ENCODE data around the gene DCXR. TPM values are rescaled to one million over a fixed set of nuclear protein-coding genes. Genes with fewer than 3 reads are reported as not detected.
A peak's percentile ranks its signal among the peaks of the same experiment; 100 is the strongest.

DCXR gene
- total and polyA plus RNA-seq, 2 of the 13 experiments (the other 11 are each of a cell fraction or from before 2014, with no cell fraction given): 287 to 311 TPM

GRCh38 chr17:82021107-82021899 lies 16.2 kb downstream of the DCXR start (continued):
- TF ChIP-seq GTF3A (CRISPR knock-in tag; conservative IDR thresholded peaks at IDR 0.05): 0 out of 2 replicates have a peak, but pooled peaks have one; percentile 44
- TF ChIP-seq REXO4 (CRISPR knock-in tag; IDR thresholded peaks at IDR 0.05; ENCODE audit: borderline replicate concordance): no peak
- peak; percentile 87; the same call in 1 of the 2 replicates for TF ChIP-seq GZF1 (CRISPR knock-in tag; IDR thresholded peaks at IDR 0.05)
- no peak; the same call in 1 of the 2 replicates for TF ChIP-seq ZNF143 (CRISPR knock-in tag; IDR thresholded peaks at IDR 0.05)
- no peak for TF ChIP-seq ZNF570 (CRISPR knock-in tag; IDR thresholded peaks at IDR 0.05; ENCODE audit: borderline replicate concordance)
- 0 out of 2 replicates have a peak, but pooled peaks have one; percentile 36 for TF ChIP-seq ZNF543 (CRISPR knock-in tag; IDR thresholded peaks at IDR 0.05)
- TF ChIP-seq MAF1 (CRISPR knock-in tag; IDR thresholded peaks at IDR 0.05; ENCODE audit: borderline replicate concordance): peak; percentile 74
- TF ChIP-seq ZNF572 (CRISPR knock-in tag; IDR thresholded peaks at IDR 0.05): 0 out of 2 replicates have a peak, but pooled peaks have one; percentile 42
- TF ChIP-seq HNRNPL (IDR thresholded peaks at IDR 0.05; ENCODE audit: low read depth, low read length): peak; percentile 94
- no peak for TF ChIP-seq ZBTB1 (CRISPR knock-in tag; IDR thresholded peaks at IDR 0.05; ENCODE audit: borderline replicate concordance)
- TF ChIP-seq ZFAT (CRISPR knock-in tag; conservative IDR thresholded peaks at IDR 0.05): 0 out of 2 replicates have a peak, but pooled peaks have one; percentile 53
- TF ChIP-seq NFATC3 (CRISPR knock-in tag; IDR thresholded peaks at IDR 0.05): no peak; the same call in 1 of the 2 replicates
- 0 out of 2 replicates have a peak, but pooled peaks have one; percentile 2 for TF ChIP-seq ZNF776 (CRISPR knock-in tag; IDR thresholded peaks at IDR 0.05)
- peak; percentile 80; the same call in 1 of the 2 replicates for TF ChIP-seq ZSCAN9 (CRISPR knock-in tag; IDR thresholded peaks at IDR 0.05; ENCODE audit: borderline replicate concordance)
- TF ChIP-seq EP300 (IDR thresholded peaks at IDR 0.05; ENCODE audit: low read depth in 2 of 2, low read length in 2 of 2): 0 out of 4 replicates have a peak, but pooled peaks of 1 of the 2 experiments have one; percentile 18
- TF ChIP-seq EP300 (CRISPR knock-in tag; IDR thresholded peaks at IDR 0.05; ENCODE audit: borderline replicate concordance): 0 out of 2 replicates have a peak, but pooled peaks have one; percentile 32
- TF ChIP-seq PRDM15 (CRISPR knock-in tag; IDR thresholded peaks at IDR 0.05): peak; percentile 59; the same call in 1 of the 2 replicates
- no peak for TF ChIP-seq HMGA1 (CRISPR knock-in tag; conservative IDR thresholded peaks at IDR 0.05)
- no peak; the same call in 1 of the 2 replicates for TF ChIP-seq ZNF674 (CRISPR knock-in tag; IDR thresholded peaks at IDR 0.05; ENCODE audit: low read depth)
- TF ChIP-seq ZNF160 (CRISPR knock-in tag; IDR thresholded peaks at IDR 0.05): no peak
- TF ChIP-seq TFE3 (CRISPR knock-in tag; IDR thresholded peaks at IDR 0.05): 0 out of 2 replicates have a peak, but pooled peaks have one; percentile 55
- TF ChIP-seq RFX5 (IDR thresholded peaks at IDR 0.05; ENCODE audit: low read depth, low read length): no peak
- peak; percentile 93 for TF ChIP-seq SMC3 (IDR thresholded peaks at IDR 0.05; ENCODE audit: low read length)
- TF ChIP-seq ZNF431 (CRISPR knock-in tag; IDR thresholded peaks at IDR 0.05; ENCODE audit: borderline replicate concordance, low read depth): peak; percentile 78; the same call in 1 of the 2 replicates
- no peak for TF ChIP-seq ZNF567 (CRISPR knock-in tag; IDR thresholded peaks at IDR 0.05; ENCODE audit: borderline replicate concordance)
- TF ChIP-seq ZMYM3 (CRISPR knock-in tag; IDR thresholded peaks at IDR 0.05): peak; percentile 12; the same call in 1 of the 2 replicates
